ENCODE measurements around the gene RBMS1. TPM values are rescaled to one million over a fixed set of nuclear protein-coding genes. Genes with fewer than 3 reads are reported as not detected.

The RBMS1 gene
- total RNA-seq, 1 donor from 2014 or later = 136 TPM

- no peaks in the 10 kb centered on the region for H3K4me1 Mint-ChIP-seq (ENCODE audit: unreplicated experiment)
- H3K27ac Mint-ChIP-seq (ENCODE audit: unreplicated experiment) = no peak overlapping the region
- H3K9me3 Mint-ChIP-seq (ENCODE audit: unreplicated experiment) = no peaks in the 10 kb centered on the region
- no peak overlapping the region for H3K4me3 Mint-ChIP-seq (ENCODE audit: unreplicated experiment)
- DNase-seq (ENCODE audit: low spot score) = no peak
- no peaks in the 10 kb centered on the region for H3K36me3 Mint-ChIP-seq (ENCODE audit: low read depth, unreplicated experiment)
- no peaks in the 10 kb centered on the region for H3K27me3 Mint-ChIP-seq (ENCODE audit: unreplicated experiment)
- TF ChIP-seq, protein P1, sequence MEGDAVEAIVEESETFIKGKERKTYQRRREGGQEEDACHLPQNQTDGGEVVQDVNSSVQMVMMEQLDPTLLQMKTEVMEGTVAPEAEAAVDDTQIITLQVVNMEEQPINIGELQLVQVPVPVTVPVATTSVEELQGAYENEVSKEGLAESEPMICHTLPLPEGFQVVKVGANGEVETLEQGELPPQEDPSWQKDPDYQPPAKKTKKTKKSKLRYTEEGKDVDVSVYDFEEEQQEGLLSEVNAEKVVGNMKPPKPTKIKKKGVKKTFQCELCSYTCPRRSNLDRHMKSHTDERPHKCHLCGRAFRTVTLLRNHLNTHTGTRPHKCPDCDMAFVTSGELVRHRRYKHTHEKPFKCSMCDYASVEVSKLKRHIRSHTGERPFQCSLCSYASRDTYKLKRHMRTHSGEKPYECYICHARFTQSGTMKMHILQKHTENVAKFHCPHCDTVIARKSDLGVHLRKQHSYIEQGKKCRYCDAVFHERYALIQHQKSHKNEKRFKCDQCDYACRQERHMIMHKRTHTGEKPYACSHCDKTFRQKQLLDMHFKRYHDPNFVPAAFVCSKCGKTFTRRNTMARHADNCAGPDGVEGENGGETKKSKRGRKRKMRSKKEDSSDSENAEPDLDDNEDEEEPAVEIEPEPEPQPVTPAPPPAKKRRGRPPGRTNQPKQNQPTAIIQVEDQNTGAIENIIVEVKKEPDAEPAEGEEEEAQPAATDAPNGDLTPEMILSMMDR (IDR thresholded peaks at IDR 0.05; ENCODE audit: unreplicated experiment) = no peak
Measured at GRCh38 chr2:160517731-160518130, 24.1 kb upstream of the RBMS1 start.

- H3K9me3 Mint-ChIP-seq (ENCODE audit: unreplicated experiment) = no peaks in the 10 kb centered on the region
- H3K4me3 Mint-ChIP-seq (ENCODE audit: unreplicated experiment) = no peak overlapping the region
- no peak overlapping the region for H3K27ac Mint-ChIP-seq (ENCODE audit: unreplicated experiment)
- TF ChIP-seq, protein P1 (IDR thresholded peaks at IDR 0.05; ENCODE audit: unreplicated experiment) = no peak
- DNase-seq (ENCODE audit: low spot score) = no peak
- H3K4me1 Mint-ChIP-seq (ENCODE audit: unreplicated experiment) = no peaks in the 10 kb centered on the region
- no peaks in the 10 kb centered on the region for H3K27me3 Mint-ChIP-seq (ENCODE audit: unreplicated experiment)
- H3K36me3 Mint-ChIP-seq (ENCODE audit: low read depth, unreplicated experiment) = no peaks in the 10 kb centered on the region
Measured at GRCh38 chr2:160516547-160517365, 23.1 kb upstream of the RBMS1 start.

DNA sequence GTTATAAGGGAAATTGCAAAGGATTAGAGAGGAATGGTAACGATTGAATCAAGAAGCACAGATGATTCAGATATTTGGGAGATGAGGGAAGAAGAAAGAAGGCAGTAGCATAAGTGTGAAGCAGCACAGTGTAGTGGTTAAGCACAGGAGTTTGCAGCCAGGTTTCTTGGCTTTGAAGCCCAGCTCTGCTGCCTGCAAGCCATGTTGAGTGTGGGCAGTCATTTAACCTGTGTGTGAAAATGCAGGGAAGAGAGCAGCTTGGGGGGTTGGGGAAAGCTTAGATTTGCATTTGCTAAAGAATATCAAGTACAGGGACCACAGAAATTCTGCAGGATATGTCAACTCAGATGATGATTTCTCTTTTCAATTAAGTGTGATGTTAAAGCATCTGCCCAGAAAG is 21.5 kb upstream of the RBMS1 start:
- TF ChIP-seq, protein P1 (IDR thresholded peaks at IDR 0.05; ENCODE audit: unreplicated experiment) = no peak
- Mint-ChIP-seq H3K4me1 (ENCODE audit: unreplicated experiment) (no peaks in the 10 kb centered on the region), H3K4me3 (ENCODE audit: unreplicated experiment) (no peak overlapping the region), H3K36me3 (ENCODE audit: low read depth, unreplicated experiment) (no peaks in the 10 kb centered on the region), H3K27ac (ENCODE audit: unreplicated experiment) (no peak overlapping the region), H3K9me3 (ENCODE audit: unreplicated experiment) (no peaks in the 10 kb centered on the region), H3K27me3 (ENCODE audit: unreplicated experiment) (no peaks in the 10 kb centered on the region)
- DNase-seq (ENCODE audit: low spot score) = no peak

GRCh38 chr2:160513120-160513519 is 19.5 kb upstream of the RBMS1 start:
- Mint-ChIP-seq H3K4me3 (ENCODE audit: unreplicated experiment) (no peak overlapping the region), H3K27ac (ENCODE audit: unreplicated experiment) (no peak overlapping the region), H3K9me3 (ENCODE audit: unreplicated experiment) (no peaks in the 10 kb centered on the region), H3K36me3 (ENCODE audit: low read depth, unreplicated experiment) (no peaks in the 10 kb centered on the region), H3K27me3 (ENCODE audit: unreplicated experiment) (no peaks in the 10 kb centered on the region), H3K4me1 (ENCODE audit: unreplicated experiment) (no peaks in the 10 kb centered on the region)
- TF ChIP-seq, protein P1 (IDR thresholded peaks at IDR 0.05; ENCODE audit: unreplicated experiment) = no peak
- no peak for DNase-seq (ENCODE audit: low spot score)

GRCh38 chr2:160512491-160512890 is 18.9 kb upstream of the RBMS1 start:
- DNase-seq (ENCODE audit: low spot score) = no peak
- no peak overlapping the region for H3K4me3 Mint-ChIP-seq (ENCODE audit: unreplicated experiment)
- H3K27ac Mint-ChIP-seq (ENCODE audit: unreplicated experiment) = no peak overlapping the region
- no peaks in the 10 kb centered on the region for H3K9me3 Mint-ChIP-seq (ENCODE audit: unreplicated experiment)
- TF ChIP-seq, protein P1 (IDR thresholded peaks at IDR 0.05; ENCODE audit: unreplicated experiment) = no peak
- no peaks in the 10 kb centered on the region for H3K27me3 Mint-ChIP-seq (ENCODE audit: unreplicated experiment)
- H3K4me1 Mint-ChIP-seq (ENCODE audit: unreplicated experiment) = no peaks in the 10 kb centered on the region
- no peaks in the 10 kb centered on the region for H3K36me3 Mint-ChIP-seq (ENCODE audit: low read depth, unreplicated experiment)
